IMR-90 (cell line): ENCODE data around the gene HSPH1.
"Not testable (repeated sequence)": the region's sequence is repeated elsewhere in the genome, so short reads cannot be mapped to it uniquely, and the experiment has no call there.

Experiments used
- BHLHE40 ChIP-seq: fragments of 150-350 bp; IDR thresholded peaks from 2 replicates; pipeline ENCODE4 v1.6.1; 2016; ENCODE audit warnings: mild to moderate bottlenecking, low read depth, low read length
- CEBPB ChIP-seq: IDR thresholded peaks from 2 replicates; pipeline ENCODE4 v1.6.1; 2012; ENCODE audit warnings: low read depth, low read length, improper control_type of control experiment
- CTCF ChIP-seq: conservative IDR thresholded peaks from 2 replicates; pipeline ENCODE4 v1.5.1; 2012; ENCODE audit warnings: mild to moderate bottlenecking, low read depth, low read length, improper control_type of control experiment
- ELK1 ChIP-seq: fragments of 150-350 bp; IDR thresholded peaks from 2 replicates; pipeline ENCODE4 v1.6.1; 2016; ENCODE audit warnings: low read depth, mild to moderate bottlenecking, low read length, moderate library complexity, borderline replicate concordance
- MAFK ChIP-seq: IDR thresholded peaks from 2 replicates; pipeline ENCODE4 v1.6.1; 2012; ENCODE audit warnings: low read depth, low read length, improper control_type of control experiment
- MAZ ChIP-seq: IDR thresholded peaks from 2 replicates; pipeline ENCODE4 v1.6.1; 2012; ENCODE audit warnings: low read depth, mild to moderate bottlenecking, low read length, improper control_type of control experiment, moderate library complexity, borderline replicate concordance
- POLR2A ChIP-seq: IDR thresholded peaks from 2 replicates; pipeline ENCODE4 v1.6.1; 2012; ENCODE audit warnings: mild to moderate bottlenecking, low read depth, low read length
- RAD21 ChIP-seq: IDR thresholded peaks from 2 replicates; pipeline ENCODE4 v1.6.1; 2012; ENCODE audit warnings: low read length, improper control_type of control experiment
- RFX5 ChIP-seq: IDR thresholded peaks from 2 replicates; pipeline ENCODE4 v1.8.0; 2012; ENCODE audit warnings: low read depth, mild to moderate bottlenecking, low read length, moderate library complexity

DNA sequence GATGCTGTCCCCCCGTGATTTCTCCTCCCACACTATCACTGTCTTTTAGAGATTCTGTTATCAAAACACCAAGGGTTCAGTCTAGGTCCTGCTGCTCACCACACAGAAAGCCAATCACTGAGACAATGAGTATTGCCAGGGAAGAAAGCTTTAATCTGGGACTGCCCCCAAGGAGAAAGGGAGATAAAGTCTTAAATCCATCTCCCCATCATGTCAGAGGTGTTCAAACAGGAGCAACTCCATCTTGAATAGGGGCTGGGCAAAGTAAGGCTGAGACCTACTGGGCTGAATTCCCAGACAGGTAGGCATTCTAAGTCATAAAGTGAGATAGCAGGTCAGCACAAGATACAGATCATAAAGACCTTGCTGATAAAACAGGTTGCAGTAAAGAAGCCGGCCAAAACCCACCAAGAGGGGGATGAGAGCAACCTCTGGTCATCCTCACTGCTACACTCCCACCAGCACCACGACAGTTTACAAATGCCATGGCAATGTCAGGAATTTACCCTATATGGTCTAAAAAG lies 63.7 kb downstream of the HSPH1 start:
- TF ChIP-seq MAFK, MAZ, CTCF, RFX5, CEBPB, ELK1, POLR2A, RAD21, BHLHE40: not testable (repeated sequence)
